Astrocyte of the cerebellum (primary cell): ENCODE measurements around the gene MPND.
A peak's percentile ranks its signal among the peaks of the same experiment; 100 is the strongest.

Experiments
- DNase-seq: peaks from one replicate; pipeline ENCODE4 v3.0.0-alpha.2; 2011; ENCODE audit warnings: low read depth
- H3K4me3 ChIP-seq: 2 replicates; pipeline ENCODE4 v1.5.1; 2011; ENCODE audit warnings: mild to moderate bottlenecking, low read depth, low read length, moderate library complexity
- CTCF ChIP-seq: IDR thresholded peaks from 2 replicates; pipeline ENCODE4 v1.5.1; 2012; ENCODE audit warnings: low read length, low read depth, moderate library complexity, mild to moderate bottlenecking; ENCODE audit errors: missing control alignments
- in situ Hi-C: cut with HindIII; loops from 2 replicates; pipeline ENCODE4 v1.10.0; 2017; ENCODE audit warnings: low sequenced_read_pairs

Gene MPND

GRCh38 chr19:4320419-4320818 is 22.9 kb upstream of the MPND start:
- DNase-seq: no peak
- in situ Hi-C loops: no loop called here
- TF ChIP-seq CTCF: no peak

GRCh38 chr19:4322942-4323665 is 20.3 kb upstream of the MPND start:
- in situ Hi-C loops: no loop called here
- no peak overlapping the region for H3K4me3 ChIP-seq
- DNase-seq: no peak
- no peak for TF ChIP-seq CTCF

More at GRCh38 chr19:4320419-4320818, 22.9 kb upstream of the MPND start:
- no peak overlapping the region for H3K4me3 ChIP-seq

- DNase-seq: no peak
- in situ Hi-C loops: no loop called here
- H3K4me3 ChIP-seq: no peak overlapping the region
- TF ChIP-seq CTCF: no peak
Measured at GRCh38 chr19:4323692-4324091, 19.7 kb upstream of the MPND start.

GRCh38 chr19:4324228-4324627 is 19.1 kb upstream of the MPND start:
- in situ Hi-C loops: no loop called here
- no peak for DNase-seq
- no peak for TF ChIP-seq CTCF
- H3K4me3 ChIP-seq: no peak overlapping the region

- in situ Hi-C loops: no loop called here
- no peak for TF ChIP-seq CTCF
- H3K4me3 ChIP-seq: no peak overlapping the region
- DNase-seq: no peak
Measured at GRCh38 chr19:4326215-4326836, 17.0 kb upstream of the MPND start.

GRCh38 chr19:4326837-4327251 is 16.5 kb upstream of the MPND start:
- in situ Hi-C loops: no loop called here
- no peak for TF ChIP-seq CTCF
- no peak for DNase-seq
- H3K4me3 ChIP-seq: peak overlapping the region; percentile 7
